Activated T-cell treated with anti-CD3 and anti-CD28 coated beads for 24 hours (primary cell): ENCODE measurements around the gene NFIL3.
"Not testable (repeated sequence)": the region's sequence is repeated elsewhere in the genome, so short reads cannot be mapped to it uniquely, and the experiment has no call there.

Experiments used
- DNase-seq: peaks from one replicate; pipeline ENCODE4 v3.0.0-alpha.2; 2020; ENCODE audit warnings: low read depth

Gene NFIL3

GRCh38 chr9:91395106-91395552 is 28.5 kb downstream of the NFIL3 start:
- no peak for DNase-seq

DNA sequence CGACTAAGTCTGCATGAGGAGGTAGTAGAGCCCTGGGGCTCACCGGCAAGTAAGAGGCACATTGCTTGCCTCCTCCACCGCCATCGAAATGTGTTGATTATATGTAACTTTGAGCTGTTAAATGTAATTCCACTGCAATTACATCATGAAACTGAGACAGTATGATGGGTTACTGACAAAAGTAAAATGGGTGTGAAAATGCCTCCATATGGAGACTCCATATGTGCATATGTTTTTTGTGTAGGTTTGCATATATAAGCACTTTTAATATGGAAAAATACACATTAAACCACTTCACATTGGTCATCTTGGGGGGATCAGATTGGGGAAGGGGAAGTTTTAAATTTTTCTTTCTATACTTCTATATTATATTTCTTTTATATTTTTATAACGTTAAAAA is 29.8 kb downstream of the NFIL3 start:
- no peak for DNase-seq

DNA sequence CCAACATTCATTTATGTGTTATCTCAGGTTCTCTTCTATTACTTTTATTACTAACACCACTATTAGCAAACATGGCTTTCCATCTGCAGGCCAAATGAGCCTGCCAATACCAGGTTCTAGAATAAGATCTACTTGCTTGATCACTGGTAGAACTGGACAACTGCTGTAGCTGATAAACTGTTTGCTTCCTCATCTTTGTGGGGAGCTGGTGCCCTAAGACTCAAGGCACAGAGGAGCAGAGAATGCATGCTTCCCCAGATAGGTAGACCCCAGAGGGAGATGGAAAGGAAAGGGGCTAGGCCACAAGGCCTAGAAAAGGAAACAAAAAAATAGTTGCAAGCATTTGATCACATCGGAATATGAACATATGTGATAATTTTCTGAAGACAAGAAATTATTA is 31.2 kb downstream of the NFIL3 start:
- no peak for DNase-seq

DNA sequence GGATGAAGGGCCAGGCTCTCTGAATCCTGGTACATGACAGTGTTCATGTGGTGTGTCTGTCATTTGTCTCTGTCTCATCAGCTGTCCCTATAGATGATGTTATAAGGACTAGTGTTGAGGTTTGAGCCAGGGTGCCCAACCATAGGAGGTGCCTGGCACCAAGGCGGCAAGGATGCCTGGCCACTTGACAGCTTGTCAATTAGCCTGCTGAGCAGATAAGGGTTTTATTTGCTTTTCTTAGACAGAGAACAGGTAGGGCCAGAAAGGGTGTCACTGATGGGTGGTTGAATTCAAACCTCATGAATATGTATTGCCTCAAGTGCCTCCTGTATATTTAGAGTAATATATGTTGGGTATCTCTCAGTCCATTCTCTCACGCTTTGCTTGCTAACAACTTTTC is 31.8 kb downstream of the NFIL3 start:
- no peak for DNase-seq

DNA sequence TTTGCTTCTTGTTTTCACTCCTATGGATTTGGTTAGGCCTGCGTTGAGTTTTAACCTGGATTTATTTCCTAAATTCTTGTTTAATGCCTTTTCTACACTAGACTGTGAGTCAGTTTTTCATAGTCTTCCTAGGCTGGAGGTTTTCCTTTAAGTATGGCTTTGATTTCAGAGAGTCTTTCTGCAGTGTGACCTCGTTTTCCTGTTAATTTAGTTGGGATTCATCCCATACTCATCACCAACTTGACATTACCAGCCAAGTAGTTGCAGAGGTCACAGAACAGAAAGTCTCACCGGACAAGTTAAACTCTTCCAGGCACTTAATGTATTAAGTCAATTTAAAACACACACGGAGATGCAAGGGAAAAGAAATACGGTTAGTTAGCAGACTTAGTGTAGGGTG is 32.2 kb downstream of the NFIL3 start:
- no peak for DNase-seq

DNA sequence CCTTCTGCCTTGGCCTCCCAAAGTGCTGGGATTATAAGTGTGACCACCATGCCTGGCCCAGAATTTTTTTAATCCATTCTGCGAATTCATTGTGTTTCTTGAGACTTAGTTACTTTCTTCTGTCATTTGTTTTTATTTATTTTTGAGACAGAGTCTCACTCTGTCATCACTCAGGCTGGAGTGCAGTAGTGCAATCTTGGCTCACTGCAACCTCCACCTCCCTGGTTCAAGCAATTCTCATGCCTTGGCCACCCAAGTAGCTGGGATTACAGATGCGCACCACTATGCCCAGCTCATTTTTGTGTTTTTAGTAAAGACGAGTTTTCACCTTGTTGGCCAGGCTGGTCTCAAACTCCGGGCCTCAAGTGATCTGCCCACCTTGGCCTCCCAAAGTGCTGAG is 33.9 kb downstream of the NFIL3 start:
- not testable (repeated sequence) for DNase-seq

- no peak for DNase-seq
Observed at GRCh38 chr9:91386765-91387164, 36.9 kb downstream of the NFIL3 start.

- DNase-seq: no peak
Observed at GRCh38 chr9:91384954-91385353, 38.7 kb downstream of the NFIL3 start.

GRCh38 chr9:91383577-91383976 is 40.1 kb downstream of the NFIL3 start:
- no peak for DNase-seq

DNA sequence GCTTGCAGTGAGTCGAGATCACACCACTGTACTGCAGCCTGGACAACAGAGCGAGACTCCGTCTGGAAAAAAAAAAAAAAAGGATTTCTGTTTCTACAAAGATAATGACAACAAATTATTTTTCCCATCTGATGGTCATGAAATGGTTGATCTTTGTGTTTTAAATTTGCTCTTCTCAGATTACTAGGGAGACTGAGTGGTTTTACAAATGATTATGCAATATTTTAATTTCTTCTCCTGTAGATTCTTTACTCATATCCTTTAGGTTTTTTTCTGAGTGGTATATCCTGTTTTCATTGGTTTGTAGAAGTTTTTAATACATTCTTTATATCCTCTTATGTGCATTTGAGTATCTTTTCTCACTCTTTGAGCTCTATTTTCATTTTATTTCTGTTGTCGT is 41.3 kb downstream of the NFIL3 start:
- no peak for DNase-seq

- DNase-seq: no peak
Observed at GRCh38 chr9:91379426-91379825, 44.2 kb downstream of the NFIL3 start.

- no peak for DNase-seq
Observed at GRCh38 chr9:91378695-91379127, 44.9 kb downstream of the NFIL3 start.

- DNase-seq: not testable (repeated sequence)
Observed at GRCh38 chr9:91378054-91378453, 45.6 kb downstream of the NFIL3 start.

DNA sequence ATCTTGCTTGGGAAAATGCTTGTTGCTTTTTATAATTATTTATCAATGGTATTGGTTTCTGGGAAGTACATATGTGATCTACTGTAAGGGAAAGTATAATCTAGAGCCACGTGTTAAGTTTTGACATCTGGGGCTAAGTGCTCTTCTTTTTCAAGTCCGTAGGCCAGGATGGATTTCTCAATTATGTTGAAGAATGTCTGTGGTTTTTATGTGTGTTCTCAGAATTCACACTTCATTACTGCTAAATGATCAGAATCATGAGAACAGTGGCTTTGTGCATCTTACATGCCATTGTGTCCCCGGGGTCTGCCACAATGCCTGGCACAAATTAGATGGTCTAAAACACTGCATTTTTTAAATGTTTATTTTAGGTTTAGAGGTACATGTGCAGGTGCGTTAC is 47.4 kb downstream of the NFIL3 start:
- no peak for DNase-seq

DNA sequence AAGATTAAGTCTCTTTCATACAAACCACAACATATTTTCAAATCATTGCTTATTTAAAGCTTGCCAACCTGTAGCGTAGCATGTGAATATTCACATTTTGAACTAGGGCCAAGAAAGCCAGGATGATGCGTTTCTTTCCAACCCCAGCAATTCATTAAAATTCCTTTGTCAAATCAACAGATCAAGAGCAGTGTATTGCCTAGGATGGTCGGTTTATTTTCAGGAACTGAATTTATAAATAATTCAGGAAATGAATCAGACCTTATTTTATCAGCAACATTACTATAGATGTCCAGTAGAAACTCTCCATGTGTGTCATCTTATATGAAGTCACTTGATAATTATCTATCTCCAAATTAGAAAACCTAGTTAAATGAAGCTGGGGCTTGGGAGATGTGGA is 48.7 kb downstream of the NFIL3 start:
- DNase-seq: no peak

- no peak for DNase-seq
Observed at GRCh38 chr9:91371894-91372293, 51.7 kb downstream of the NFIL3 start.

- not testable (repeated sequence) for DNase-seq
Observed at GRCh38 chr9:91370006-91370405, 53.6 kb downstream of the NFIL3 start.

DNA sequence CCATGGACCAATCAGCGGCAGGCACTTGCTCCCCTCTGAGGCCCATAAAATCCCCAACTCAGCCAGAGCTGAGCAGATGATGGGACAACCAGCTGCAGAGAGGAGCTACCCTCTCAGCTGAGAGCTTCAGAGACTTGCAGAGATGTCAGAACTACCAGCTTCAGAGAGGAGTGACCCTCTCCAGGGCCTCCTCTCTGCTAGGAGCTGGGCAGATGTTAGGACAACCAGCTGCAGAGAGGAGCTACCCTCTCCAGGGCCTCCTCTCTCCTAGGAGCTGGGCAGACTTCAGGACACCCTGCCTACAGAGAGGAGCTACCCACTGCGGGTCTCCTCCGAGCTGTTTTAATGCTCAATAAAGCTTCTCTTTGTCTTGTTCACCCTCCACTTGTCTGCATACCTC is 58.9 kb downstream of the NFIL3 start:
- DNase-seq: no peak

- no peak for DNase-seq
Observed at GRCh38 chr9:91364005-91364404, 59.6 kb downstream of the NFIL3 start.

DNA sequence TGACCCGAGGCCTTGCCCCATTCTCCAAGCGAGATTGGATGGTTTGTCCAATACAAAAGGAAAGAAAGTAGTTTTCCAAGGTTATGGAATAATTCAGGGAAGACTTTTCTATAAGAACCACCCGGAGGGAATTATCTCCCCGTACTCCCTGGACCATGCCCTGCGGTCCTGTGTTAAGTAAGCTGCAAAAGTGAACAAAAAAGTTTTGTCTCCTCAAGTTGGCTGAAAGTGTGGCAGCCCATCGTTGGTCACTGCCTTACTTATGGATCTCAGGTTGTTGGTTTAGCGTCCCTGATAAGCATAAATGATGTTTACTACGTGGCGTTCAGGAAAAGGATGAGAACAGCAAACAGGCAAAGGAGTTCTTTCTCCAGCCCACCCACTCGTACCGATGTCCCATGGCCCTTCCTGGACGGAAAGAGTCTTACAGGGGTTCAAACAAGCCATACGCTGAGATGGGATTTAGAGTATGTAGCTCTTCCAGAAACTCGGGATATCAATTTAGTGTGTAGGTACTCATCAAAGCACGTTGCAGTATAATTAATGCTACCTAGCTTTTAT is 61.5 kb downstream of the NFIL3 start:
- DNase-seq: no peak

DNA sequence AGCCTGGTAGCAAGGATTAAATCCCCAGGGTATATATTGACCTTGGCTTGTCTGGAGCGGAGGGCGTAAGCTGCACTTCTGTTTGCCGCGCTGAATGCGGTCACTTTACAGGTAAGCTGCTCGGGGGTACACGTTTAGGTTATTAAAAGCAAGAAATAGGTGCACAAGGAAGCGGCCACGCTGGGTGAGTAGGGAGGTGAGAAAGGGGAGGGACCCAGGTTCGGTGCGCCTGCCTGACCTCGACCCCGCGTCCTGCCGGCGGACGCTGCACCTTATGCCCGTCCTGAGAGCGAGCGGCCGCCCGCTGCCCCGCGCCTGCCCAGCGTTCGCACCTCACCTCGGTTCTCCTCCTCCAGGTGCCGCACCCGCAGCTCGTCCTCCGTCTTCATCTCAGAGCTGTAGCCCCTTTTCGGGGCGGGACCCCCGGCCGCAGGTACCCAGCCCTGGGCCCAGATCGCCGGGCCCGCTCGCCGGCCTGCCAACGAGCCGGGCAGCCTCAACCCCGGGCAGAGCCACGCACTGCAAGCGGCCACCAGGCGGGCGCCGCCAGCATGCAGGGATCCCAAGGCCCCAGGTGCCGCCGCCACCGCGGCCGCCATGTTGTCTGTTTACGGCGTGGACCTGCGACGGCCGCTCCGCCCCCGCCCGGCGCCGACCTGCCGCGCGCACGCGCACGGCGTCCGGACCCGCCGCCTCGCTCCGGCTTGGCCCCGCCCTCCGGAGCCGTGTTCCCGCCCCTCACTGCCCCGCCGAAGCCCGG is 62.2 kb downstream of the NFIL3 start, which contains the start of gene AUH:
TSS of gene AUH (minus strand) at position 628 of the 760 bp plus-strand sequence. CDS start at position 599, 29 bp downstream.
- DNase-seq: peak; percentile 80

GRCh38 chr9:91360551-91361290 is 62.9 kb downstream of the NFIL3 start:
- DNase-seq: no peak
